GM21576 (cell line): ENCODE measurements around the gene POU2F1.

Experiments
- ATAC-seq: cut with Tn5 transposase; IDR thresholded peaks from one replicate; pipeline ENCODE4 v1.9.1; 2021; ENCODE audit warnings: mild to moderate bottlenecking, moderate library complexity; ENCODE audit not compliant: unreplicated experiment

Gene POU2F1

DNA sequence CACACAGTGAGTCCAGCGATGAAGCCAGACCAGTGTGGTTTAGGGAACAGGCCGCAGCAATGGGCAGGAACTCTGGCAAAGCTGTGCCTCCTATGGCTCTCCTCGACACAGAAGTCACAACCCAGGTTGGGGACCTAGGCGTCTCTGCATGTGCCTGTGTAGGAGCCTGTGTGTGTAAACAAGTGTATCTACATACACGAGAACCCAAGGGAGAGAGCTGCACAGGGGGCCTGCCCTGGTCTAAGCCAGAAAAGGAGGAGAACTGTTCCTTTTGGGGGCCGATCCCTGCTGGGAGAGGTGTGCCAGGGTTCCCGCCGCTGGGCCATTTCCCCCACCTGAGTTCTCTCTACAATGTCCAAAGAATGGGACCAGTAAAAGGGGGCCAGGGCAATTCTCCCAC, 241.7 kb downstream of the POU2F1 start:
- no peak for ATAC-seq

DNA sequence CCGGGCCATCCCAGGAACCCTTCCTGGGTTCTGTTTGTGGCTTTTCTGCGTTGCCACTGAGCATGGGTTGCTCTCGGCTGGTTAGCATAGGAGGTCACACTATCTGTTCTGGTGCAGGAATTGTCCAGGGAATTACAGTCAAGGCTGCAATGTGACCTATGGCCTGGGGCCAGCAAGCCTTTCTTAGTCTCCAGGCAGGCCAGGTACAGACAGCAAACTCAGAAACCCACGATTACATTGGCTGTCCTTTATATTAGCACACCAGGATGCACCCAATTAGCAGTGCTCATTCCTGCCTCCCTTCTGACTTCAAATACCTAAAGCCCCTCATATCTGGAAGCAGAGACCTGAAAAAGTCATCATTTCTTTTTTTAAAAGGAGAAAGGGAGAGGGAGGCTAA, 242.4 kb downstream of the POU2F1 start:
- no peak for ATAC-seq

DNA sequence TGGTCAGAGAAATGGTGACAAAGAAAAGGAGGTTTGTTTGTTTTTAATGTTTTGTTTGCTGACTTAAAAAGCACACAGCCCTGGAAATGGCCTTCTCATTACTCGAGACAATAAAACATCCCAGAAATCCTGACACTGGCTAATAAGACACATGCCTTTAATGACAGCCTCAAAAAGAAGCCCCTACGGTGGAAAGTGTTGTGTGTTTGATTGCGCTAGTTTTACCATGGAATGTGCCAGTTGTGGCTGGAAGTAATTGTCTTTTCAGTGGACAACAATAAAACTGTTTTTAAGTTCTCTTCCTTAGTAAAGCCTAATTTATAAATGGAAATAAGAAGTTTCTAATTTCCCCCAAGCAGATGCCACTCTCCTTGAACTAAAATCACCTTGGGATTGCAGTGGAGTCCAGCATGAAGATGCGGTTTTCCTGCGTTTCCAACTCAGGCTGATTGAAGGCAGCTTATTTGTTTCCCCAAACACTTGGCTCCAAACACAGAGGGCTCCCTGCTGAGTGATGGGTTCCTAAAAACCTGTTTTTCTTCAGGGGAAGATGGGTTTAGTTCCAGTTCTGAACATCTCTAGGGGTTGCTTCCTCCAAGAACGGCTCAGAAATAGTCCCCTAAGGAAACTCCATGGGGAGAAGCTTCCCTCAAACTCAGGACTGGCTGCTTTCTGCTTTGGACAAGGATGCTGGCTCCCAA, 243.3 kb downstream of the POU2F1 start:
- no peak for ATAC-seq

DNA sequence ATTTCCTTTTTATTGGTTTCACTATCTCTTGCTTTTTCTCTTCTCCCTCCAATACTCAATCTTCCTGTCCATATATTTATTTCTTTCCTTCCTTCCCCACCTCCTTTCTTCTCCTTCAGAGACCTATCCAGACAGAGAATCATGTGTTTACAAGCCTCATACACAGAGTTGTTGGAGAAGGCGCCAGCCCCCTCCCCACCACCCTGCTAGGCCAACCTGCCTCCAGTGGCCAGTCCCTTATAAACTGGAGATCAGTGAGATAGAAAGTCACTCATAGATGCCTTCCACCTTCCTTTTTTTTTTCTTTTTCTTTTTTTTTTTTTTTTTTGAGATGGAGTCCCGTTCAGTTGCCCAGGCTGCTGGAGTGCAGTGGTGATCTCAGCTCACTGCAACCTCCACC, 244.3 kb downstream of the POU2F1 start:
- ATAC-seq = no peak

DNA sequence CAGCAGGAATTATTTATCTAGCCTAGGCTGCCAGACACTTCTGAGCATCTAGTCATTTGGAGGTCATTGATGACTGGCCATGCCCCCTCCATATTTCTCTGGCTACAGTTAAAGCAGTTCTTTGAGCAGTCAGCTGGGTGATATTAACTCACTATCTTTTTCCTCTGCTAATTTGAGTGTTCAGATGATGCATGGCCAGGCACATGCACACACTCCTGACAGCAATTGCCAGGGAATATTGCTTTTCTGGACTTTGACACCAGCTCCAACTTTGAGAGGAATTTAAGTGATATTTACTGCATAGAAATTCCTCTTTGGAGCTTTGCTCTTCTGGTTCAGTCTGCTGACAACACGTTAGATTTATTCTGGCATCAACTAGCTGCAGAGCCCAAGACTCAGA, 245.1 kb downstream of the POU2F1 start:
- no peak for ATAC-seq

DNA sequence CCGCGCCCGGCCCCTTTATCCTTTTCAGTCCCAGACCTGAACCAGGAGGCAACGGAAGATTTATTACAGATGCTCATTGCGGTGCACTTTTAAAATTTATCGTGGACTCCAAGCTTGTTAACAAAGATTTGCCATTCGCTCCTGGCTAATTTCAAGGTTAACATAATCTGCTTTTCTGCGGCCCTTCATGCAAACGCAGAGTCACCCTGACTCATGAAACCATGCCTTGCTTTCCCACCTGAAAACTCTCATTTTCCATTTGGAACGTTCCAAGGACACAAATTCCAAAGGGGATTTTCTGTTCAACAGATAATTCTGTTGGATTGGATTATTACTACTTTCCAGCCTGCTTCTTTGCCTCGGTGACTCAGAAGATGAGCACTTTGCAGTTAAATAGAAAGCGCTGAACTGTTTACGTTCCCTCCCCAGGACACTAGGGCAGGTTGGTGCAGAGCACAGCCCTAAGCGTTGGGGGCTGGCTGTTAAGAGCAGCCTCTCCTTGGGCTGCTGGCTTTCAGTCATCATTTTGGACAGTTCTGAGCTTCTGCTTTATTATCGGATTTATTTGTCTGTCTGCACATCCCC, 246.5 kb downstream of the POU2F1 start:
- no peak for ATAC-seq

DNA sequence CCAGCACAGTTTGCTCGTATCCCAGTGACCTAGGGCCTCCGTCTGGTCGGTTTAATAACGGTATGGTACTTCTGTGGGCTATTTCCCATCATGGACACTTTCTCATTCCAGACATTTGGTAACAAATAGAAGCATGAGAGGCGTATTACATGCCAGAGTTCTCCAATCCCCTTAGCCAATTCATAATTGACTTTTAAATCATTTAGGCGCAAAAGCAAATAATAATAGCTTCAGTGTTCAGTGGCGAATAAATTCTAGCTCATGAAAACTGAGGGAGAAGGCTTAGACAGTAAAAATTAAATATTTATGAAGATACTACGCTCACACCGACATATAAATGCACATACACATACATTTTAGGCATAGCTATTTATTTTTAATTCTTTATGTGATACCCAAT, 247.1 kb downstream of the POU2F1 start:
- ATAC-seq = no peak

DNA sequence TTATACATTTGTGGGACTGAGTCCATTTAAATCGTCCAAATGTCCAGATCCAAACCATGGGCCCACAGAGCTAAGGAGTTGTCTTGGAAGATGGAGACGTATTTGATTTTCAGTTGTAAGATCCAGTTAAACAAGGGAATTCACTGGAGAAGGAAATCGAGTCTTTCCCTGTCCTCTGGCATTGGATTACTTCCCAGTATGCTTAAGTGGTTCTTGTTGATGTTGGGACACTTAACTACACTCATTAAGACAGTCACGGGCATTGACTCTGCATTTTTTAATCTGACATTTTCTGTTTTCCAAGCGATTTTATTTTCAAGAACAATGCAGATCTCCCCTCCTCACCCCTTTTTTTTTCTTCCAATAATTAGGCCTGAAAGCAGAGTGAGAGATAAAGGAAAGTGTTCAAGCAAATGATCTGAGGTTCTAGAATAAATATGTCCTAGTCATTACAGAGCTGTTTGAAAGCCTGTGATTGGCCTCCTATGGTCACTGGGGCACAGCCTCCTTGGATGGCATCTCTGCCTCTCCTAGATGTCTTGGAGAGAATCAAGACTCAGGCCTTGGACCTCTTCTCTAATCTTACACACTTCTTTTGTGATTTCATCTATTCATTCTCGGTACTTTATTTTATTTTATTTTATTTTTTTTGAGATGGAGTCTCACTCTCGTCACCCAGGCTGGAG, 248.7 kb downstream of the POU2F1 start:
- no peak for ATAC-seq

DNA sequence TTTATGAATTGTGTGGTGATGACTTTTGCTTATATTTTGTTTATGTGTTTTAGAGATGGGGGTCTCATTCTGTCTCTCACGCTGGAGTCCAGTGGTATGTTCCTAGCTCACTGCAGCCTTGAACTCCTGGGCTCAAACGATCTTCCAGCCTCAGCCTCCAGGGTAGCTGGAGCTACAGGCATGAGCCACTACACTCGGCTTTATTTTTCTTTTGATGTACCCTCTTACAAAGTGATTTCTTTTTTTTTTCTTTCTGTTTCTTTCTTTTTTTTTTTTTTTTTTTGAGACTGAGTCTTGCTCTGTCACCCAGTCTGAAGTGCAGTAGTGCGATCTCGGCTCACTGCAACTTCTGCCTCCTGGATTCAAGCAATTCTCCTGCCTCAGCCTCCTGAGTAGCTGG, 250.9 kb downstream of the POU2F1 start:
- no peak for ATAC-seq

DNA sequence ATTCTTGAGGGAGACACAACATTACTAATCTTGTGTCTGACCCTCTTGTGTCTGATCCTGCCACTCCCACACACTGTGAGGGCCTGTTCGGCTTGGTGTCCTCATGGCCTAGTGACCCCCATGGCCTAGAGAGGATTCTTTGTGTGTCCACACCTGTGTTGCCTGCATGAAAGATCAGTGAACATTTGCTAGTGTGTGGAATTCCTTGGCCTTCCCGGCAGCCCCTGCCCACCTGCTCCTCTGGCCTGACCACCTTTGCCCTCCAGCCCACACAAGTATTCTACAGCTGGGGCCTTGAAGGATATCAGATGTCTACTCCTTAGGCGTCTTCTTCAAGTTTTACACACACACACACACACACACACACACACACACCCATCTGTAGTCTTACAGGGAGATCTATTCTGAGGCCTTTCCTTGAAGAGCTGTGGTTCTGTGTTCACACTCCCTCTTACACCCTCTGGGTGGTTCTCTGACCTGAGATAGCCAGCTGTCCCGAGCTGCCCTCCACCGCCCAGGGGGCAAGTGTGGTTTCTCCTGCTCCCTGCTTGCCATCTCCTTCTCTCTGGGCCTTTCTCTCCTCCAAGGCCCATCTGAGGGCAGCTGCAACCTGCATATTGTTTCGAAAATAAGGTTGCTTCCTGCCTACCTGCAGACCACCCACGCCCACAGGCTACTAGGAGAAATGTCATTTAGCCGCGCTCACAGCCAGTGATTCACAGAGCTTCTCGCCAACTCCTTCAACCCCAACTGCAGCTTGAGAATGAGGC, 252.3 kb downstream of the POU2F1 start:
- no peak for ATAC-seq

DNA sequence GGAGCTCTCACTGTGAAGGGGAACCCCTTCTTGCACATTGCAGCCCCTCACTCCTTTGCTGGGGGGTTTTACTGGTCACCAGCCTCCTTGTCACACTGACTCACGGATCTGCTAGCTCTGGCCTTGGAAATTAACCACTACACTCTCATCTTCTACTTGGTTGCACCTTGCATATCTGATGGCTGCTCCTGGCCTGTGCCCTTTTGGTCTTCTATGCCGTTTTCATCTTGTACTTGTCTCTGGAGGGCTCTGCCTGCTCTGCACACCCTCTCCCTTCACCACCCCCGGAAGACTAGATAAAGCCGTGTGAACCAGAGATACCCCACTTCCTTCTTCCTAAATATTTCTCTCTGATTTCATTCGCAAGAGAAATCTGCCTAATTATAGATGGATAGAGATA, 253.1 kb downstream of the POU2F1 start:
- no peak for ATAC-seq

DNA sequence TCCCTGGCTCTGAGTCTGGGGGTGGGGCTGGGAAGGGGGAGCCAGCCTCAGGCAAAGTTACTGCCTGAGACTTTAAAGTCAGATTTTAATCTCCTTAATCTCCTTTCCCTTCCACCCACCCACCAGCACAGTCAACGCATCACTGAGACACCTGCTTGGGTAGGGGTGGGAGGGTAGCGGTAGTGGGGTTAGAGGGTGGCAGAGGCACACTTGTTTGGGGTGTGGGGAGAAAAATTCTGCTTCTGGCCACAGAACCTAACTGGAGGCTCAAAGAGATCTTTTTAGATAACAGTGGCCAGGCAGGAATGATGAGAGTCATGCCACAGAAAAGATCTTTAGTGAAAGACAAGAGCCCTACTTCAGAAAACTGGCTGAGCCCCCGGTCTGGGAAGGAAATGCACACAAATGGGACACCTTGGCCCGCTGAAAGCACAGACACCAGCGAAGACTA, 253.5 kb downstream of the POU2F1 start:
- ATAC-seq = no peak

DNA sequence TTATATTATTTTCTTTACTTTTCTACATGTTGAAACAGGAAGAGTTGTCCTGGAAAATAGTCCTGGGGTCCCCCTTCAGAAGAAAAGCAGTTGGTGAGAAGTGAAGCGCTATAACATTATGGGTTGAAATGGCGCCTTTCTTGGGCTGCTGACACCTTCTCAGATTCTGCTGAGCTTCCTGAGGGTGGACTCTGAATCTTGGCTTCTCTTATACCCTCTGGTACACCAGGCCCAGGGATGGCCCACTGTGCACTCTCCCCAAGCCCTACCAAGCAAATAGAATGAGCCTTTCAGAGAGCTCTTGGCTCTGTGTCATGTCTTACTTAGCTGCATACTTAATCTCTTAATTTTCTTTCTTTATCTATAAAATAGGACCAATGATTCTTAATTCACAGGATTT, 255.4 kb downstream of the POU2F1 start:
- no peak for ATAC-seq
